SK-N-SH treated with all-trans-retinoic acid at 6 μM for 48 hours (cell line): ENCODE measurements around the gene REEP1.

Experiments used
- ISL1 ChIP-seq: fragments of 250-450 bp; sonication (Bioruptor Pico); IDR thresholded peaks from 2 replicates; pipeline ENCODE4 v2.1.2; 2022; ENCODE audit warnings: mild to moderate bottlenecking, moderate library complexity
- PATZ1 ChIP-seq: fragments of 250-450 bp; sonication (Bioruptor Pico); IDR thresholded peaks from 2 replicates; pipeline ENCODE4 v1.8.0; 2020; ENCODE audit warnings: mild to moderate bottlenecking, moderate library complexity, borderline replicate concordance
- ZFP3 ChIP-seq: fragments of 250-450 bp; sonication (Bioruptor Pico); IDR thresholded peaks from 2 replicates; pipeline ENCODE4 v1.5.0; 2020; ENCODE audit warnings: mild to moderate bottlenecking, moderate library complexity
- ZNF565 ChIP-seq: fragments of 450-650 bp; formaldehyde crosslinking; conservative IDR thresholded peaks from 2 replicates; pipeline ENCODE4 v1.5.0; 2020; ENCODE audit warnings: low read depth, mild to moderate bottlenecking, moderate library complexity
- ZNF8 ChIP-seq: fragments of 450-650 bp; formaldehyde crosslinking; IDR thresholded peaks from 2 replicates; pipeline ENCODE4 v1.5.0; 2020; ENCODE audit warnings: mild to moderate bottlenecking, moderate library complexity

DNA sequence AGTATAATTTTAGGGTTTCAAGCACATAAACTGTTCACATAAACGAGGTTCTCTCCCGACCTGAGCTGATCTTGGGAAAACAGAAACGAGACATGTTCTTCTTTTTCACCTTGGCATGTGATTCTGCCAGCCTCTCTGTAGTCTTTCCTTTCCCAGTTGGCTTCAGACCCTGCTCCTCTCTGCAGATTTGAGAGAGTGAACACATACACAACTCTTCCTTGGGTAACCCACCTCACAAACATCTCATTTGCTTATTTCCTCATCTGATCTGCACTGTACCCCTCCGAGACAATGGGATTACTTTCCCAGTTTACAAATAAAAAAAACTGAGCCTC, 46.1 kb downstream of the REEP1 start:
- TF ChIP-seq ISL1, result no peak
- no peak for TF ChIP-seq ZNF565 (CRISPR knock-in tag)
- no peak for TF ChIP-seq ZFP3
- TF ChIP-seq PATZ1 (CRISPR knock-in tag), result no peak
- TF ChIP-seq ZNF8, result no peak
